GM21825 (cell line): Measurements from ENCODE around the gene OR1J1.

ENCODE experiments used
- ATAC-seq: cut with Tn5 transposase; IDR thresholded peaks from one replicate; pipeline ENCODE4 v1.9.1; 2021; ENCODE audit warnings: mild to moderate bottlenecking, moderate library complexity; ENCODE audit not compliant: unreplicated experiment

OR1J1 gene

GRCh38 chr9:122445155-122445749, 32.5 kb downstream of the OR1J1 start:
- no peak for ATAC-seq

- no peak for ATAC-seq
These were observed 33.5 kb downstream of the OR1J1 start for GRCh38 chr9:122444041-122444733.

- ATAC-seq: no peak
These were observed 35.2 kb downstream of the OR1J1 start for GRCh38 chr9:122442568-122442967.
